Thymus (tissue), 11 donors: ENCODE measurements around the gene ZFAND5. TPM values are rescaled to one million over a fixed set of nuclear protein-coding genes. Genes with fewer than 3 reads are reported as not detected.

ENCODE experiments used
- DNase-seq, 9 donors: peaks; one replicate each; pipeline ENCODE4 v3.0.0-alpha.2; 2013; ENCODE audit warnings: low spot score in 9 of 9, low read depth in 6 of 9, missing footprints in 1 of 9
- H3K27ac ChIP-seq, 2 donors: one replicate each; pipeline ENCODE4 v1.5.1; 2013; ENCODE audit warnings: control low read depth in 1 of 2, low read depth in 1 of 2, low read length in 1 of 2, mild to moderate bottlenecking in 1 of 2, moderate library complexity in 1 of 2
- H3K27me3 ChIP-seq, 2 donors: one replicate each; pipeline ENCODE4 v1.5.1; 2013; ENCODE audit warnings: low read length in 1 of 2; ENCODE audit not compliant: control insufficient read depth in 2 of 2, insufficient read depth in 1 of 2
- H3K36me3 ChIP-seq, 2 donors: one replicate each; pipeline ENCODE4 v1.5.1; 2013; ENCODE audit warnings: low read length in 1 of 2, mild to moderate bottlenecking in 1 of 2, moderate library complexity in 1 of 2; ENCODE audit not compliant: control insufficient read depth in 2 of 2, insufficient read depth in 2 of 2
- H3K4me1 ChIP-seq, 2 donors: one replicate each; pipeline ENCODE4 v1.5.1; 2013; ENCODE audit warnings: low read length in 2 of 2; ENCODE audit not compliant: control insufficient read depth in 2 of 2, insufficient read depth in 2 of 2
- H3K4me3 ChIP-seq, 2 donors: one replicate each; pipeline ENCODE4 v1.5.1; 2013; ENCODE audit warnings: low read length in 2 of 2, control low read depth in 1 of 2, mild to moderate bottlenecking in 1 of 2
- H3K9me3 ChIP-seq, 2 donors: one replicate each; pipeline ENCODE4 v1.5.1; 2013; ENCODE audit warnings: low read length in 1 of 2, mild to moderate bottlenecking in 1 of 2; ENCODE audit not compliant: control insufficient read depth in 2 of 2, insufficient read depth in 1 of 2
- WGBS: extraction: QIAGEN DNeasy Blood & Tissue Kit; methylation state at CpG from one replicate; pipeline ENCODE4 v1.1.7; 2013; 5-methylcytosine and 5-hydroxymethylcytosine counted together
- polyA plus RNA-seq: library from polyadenylated mRNA; stranded (reverse); fragments of 200-250 nt; gene quantifications from one replicate; pipeline ENCODE4 v1.2.3, GENCODE V29; 2013
- total RNA-seq: library from RNA; stranded (reverse); fragments of 120-200 nt; gene quantifications from one replicate; pipeline ENCODE4 v1.2.4, GENCODE V29; 2013
- donor health status: healthy.

ZFAND5 gene
- total and polyA plus RNA-seq, 2 donors, result 56.2 to 210 TPM

DNA sequence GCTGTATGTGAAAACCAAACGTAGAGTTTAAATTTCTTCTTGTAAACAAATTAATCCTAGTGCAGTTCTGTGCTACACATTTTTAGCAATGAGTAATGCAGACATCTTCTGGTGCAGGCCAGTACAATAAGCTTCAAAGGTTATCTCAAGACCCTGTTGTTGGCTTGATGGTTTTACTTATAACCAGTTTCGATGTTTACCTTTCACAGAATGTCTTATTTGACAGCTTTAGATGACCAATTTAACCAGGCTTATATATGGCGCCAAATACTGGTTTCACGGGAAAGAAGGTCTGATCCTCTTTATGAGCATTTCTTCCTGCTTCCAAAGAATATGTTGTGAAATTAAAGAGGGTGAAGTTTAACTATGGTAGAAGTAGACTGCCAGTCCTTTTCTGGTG, 9.9 kb downstream of the ZFAND5 start:
- 98% methylated on average over 4 of the region's 4 CpGs for WGBS
- no peaks in the 10 kb centered on the region for H3K9me3 ChIP-seq
- no peak overlapping the region for H3K4me3 ChIP-seq
- H3K27me3 ChIP-seq, result no peaks in the 10 kb centered on the region
- no peak overlapping the region for H3K27ac ChIP-seq
- H3K36me3 ChIP-seq, result peaks cover 10 to 59% of the 10 kb centered on the region in 2 donors
- no peak for DNase-seq
- peaks cover 0 to 3% of the 10 kb centered on the region in 2 donors for H3K4me1 ChIP-seq

DNA sequence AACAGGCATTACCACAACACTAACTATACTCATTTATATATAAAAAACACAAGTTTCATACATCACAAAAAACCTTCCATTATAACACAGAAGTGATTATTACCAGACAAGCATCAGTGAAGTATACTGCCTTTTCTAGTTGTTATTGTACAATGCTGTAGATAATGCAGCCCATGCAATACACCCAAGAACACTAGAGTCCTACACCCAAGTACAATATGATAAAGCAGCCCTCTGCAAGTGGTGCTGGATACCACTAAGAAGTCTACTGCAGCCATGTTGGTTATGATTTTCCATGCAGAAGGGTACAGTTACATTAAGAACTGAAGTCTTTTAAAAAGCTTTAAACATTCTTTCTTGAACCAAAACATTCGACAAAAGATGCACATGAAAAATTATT, 10.3 kb downstream of the ZFAND5 start:
- 98% methylated on average over 1 of the region's 1 CpG for WGBS
- H3K27ac ChIP-seq, result no peak overlapping the region
- no peak for DNase-seq

DNA sequence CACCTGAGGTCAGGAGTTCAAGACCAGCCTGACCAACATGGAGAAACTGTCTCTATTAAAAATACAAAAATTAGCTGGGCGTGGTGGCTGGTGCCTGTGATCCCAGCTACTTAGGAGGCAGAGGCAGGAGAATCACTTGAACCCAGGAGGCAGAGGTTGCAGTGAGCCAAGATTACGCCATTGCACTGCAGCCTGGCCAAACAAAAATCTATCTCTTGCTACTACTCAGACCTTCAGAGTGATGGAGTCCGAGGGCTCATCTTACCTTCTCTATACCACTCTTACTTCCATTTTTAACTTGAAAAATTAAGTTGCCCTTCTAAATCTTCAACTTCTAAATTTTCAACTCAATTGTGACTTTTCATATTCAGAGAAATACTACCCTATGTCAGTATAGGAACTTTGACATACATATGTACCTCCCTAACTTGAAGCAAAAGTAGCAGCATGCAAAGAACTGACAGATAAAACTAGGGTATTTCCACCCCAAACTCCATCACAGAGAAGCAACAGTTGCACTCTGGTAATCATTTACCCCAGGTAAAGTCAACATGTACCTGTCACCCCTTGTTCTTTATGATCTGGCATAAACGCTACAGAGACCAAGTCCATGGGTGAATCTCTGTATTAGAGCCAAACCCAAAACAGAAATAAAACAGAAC, 11.4 kb downstream of the ZFAND5 start:
- no peak overlapping the region for H3K4me3 ChIP-seq
- no peaks in the 10 kb centered on the region for H3K27me3 ChIP-seq
- no peaks in the 10 kb centered on the region for H3K9me3 ChIP-seq
- peaks cover 0 to 3% of the 10 kb centered on the region in 2 donors for H3K4me1 ChIP-seq
- DNase-seq, result no peak
- H3K27ac ChIP-seq, result no peak overlapping the region
- H3K36me3 ChIP-seq, result peaks cover 10 to 45% of the 10 kb centered on the region in 2 donors
- WGBS, result 99% methylated on average over 4 of the region's 4 CpGs

More for the DNA sequence above, 10.3 kb downstream of the ZFAND5 start:
- Histone ChIP-seq H3K9me3 (no peaks in the 10 kb centered on the region), H3K4me1 (peaks cover 0 to 3% of the 10 kb centered on the region in 2 donors), H3K27me3 (no peaks in the 10 kb centered on the region), H3K4me3 (no peak overlapping the region), H3K36me3 (peaks cover 10 to 55% of the 10 kb centered on the region in 2 donors)

DNA sequence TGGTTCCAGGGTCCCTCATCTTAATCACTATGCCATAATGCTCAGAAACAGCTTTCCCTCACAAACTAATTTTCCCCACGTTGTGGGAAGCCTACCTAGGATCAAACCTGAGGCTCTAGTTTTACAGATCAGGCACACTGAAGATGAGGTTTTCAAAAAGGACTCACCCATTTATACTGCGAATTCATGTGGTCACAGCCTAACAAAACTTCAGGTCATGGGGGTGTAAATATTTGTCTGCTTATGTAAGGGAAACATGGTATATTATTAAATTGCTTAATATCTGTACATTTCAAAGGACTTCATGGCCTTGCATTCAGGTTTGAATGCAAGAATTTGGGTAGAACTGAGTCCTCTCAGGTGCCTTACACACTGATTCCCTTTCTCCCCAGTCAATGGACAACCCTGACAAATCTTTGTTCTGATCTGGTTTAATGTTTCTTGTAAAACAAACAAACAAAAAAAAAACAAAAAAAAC, 12.1 kb downstream of the ZFAND5 start:
- no peak overlapping the region for H3K4me3 ChIP-seq
- H3K27ac ChIP-seq, result no peak overlapping the region
- H3K4me1 ChIP-seq, result peaks cover 0 to 3% of the 10 kb centered on the region in 2 donors
- 92% methylated on average over 2 of the region's 2 CpGs for WGBS
- H3K27me3 ChIP-seq, result no peaks in the 10 kb centered on the region
- no peak for DNase-seq
- H3K36me3 ChIP-seq, result peaks cover 10 to 38% of the 10 kb centered on the region in 2 donors
- no peaks in the 10 kb centered on the region for H3K9me3 ChIP-seq

DNA sequence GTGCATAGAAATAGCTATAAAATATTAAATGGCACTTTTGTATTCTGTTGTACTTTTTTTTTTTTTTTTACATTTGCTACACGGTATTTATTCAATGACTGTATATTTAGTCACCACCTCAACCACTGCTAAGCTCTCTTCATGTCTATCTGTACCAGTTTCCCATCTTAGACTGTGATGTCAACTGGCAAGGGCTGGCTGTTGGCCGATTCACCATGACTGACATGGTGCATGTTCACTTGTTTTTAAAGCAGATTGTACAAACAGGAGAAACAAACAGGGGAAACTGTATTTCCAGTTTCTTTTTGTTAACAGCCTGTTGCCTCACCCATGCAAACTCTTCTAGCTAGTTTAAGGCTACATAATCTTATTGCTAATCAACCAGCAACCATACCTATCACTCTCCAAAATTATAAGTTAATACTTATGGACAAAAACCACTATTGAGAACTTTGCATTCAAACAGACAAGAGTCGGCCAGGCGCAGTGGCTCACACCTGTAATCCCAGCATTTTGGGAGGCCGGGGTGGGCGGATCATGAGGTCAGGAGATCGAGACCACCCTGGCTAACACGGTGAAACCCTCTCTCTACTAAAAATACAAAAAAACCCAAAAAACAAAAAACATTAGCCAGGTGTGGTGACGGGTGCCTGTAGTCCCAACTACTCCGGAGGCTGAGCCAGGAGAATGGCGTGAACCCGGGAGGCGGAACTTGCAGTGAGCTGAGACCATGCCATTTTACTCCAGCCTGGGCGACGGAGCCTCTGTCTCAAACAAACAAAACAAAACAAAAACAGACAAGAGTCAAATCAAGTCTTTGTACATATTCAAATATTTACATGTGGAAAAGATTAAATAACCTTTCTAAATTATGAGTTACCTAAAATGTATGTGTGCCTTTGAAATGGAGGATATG, 13.2 kb downstream of the ZFAND5 start:
- H3K4me1 ChIP-seq, result peaks cover 0 to 3% of the 10 kb centered on the region in 2 donors
- peaks cover 10 to 33% of the 10 kb centered on the region in 2 donors for H3K36me3 ChIP-seq
- no peaks in the 10 kb centered on the region for H3K9me3 ChIP-seq
- no peak overlapping the region for H3K27ac ChIP-seq
- no peak overlapping the region for H3K4me3 ChIP-seq
- whole genome bisulfite sequencing, result 98% methylated on average over 15 of the region's 15 CpGs
- no peaks in the 10 kb centered on the region for H3K27me3 ChIP-seq
- DNase-seq, result no peak

DNA sequence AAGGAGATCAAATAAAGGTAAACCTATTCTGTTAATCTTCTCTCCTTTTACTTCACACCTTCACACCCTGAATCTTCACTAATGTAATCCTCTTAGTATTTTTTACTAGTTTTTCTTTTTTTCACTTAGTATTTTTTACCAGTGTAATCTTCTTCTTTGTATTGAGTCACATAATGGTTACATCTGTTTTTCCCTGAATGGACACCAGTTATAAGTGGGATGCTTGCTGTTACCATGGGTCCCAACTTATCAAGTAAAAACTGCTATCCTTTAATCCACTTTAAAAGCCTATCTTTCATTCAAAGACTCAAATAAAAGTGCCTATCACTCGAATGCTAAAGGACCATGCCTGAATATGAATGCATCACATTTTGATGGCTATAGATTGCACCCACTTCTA, 15.1 kb downstream of the ZFAND5 start:
- Histone ChIP-seq H3K27me3 (no peaks in the 10 kb centered on the region), H3K27ac (no peak overlapping the region), H3K4me3 (no peak overlapping the region), H3K36me3 (peaks cover 6 to 14% of the 10 kb centered on the region in 2 donors), H3K4me1 (no peaks in the 10 kb centered on the region), H3K9me3 (no peaks in the 10 kb centered on the region)
- WGBS, result 89% methylated on average over 1 of the region's 1 CpG
- no peak for DNase-seq

DNA sequence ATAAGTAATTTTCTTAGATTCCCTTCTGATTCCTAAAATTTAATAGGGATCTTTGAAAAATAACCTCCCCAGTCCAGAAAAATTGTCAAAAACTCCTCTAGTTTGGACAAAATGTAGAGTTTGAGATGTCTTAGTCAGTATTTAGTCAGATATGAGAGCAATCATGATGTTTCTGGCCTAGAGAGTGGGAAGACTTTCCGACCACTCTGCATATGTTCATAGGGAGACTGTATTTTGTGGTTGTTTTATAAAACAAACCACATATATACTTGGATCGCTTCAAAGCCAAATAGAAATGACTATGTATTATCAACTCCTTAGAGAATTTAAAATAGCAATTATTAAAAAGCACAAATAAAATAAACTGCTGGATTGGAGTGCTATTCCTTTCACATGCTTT, 15.8 kb downstream of the ZFAND5 start:
- Histone ChIP-seq H3K27ac (no peak overlapping the region), H3K4me3 (no peak overlapping the region), H3K36me3 (peaks cover 6 to 8% of the 10 kb centered on the region in 2 donors), H3K4me1 (no peaks in the 10 kb centered on the region), H3K9me3 (no peaks in the 10 kb centered on the region), H3K27me3 (no peaks in the 10 kb centered on the region)
- WGBS, result 85% methylated on average over 2 of the region's 2 CpGs
- DNase-seq, result no peak

DNA sequence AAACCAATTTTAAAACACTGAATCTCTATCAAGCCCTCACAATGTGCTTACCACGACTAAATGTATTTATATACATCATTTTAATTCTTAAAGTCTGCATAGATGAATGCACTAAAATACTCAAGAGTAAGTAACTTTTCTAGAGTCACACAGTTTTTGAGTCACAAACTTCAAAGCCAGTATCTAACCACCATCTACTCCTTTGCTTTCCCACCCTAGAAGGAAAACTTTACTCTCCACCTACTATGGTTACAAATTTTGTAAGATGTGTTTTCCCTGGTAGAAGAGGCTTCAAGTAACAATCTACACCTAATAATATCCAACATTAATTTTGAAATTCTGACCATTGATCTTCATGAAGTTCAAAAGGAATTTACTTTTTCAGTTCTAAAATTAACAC, 18.7 kb downstream of the ZFAND5 start:
- H3K27me3 ChIP-seq, result no peaks in the 10 kb centered on the region
- no peak overlapping the region for H3K4me3 ChIP-seq
- WGBS, result 94% methylated on average over 1 of the region's 1 CpG
- H3K4me1 ChIP-seq, result no peaks in the 10 kb centered on the region
- no peak overlapping the region for H3K27ac ChIP-seq
- H3K36me3 ChIP-seq, result no peaks in the 10 kb centered on the region
- DNase-seq, result no peak
- no peaks in the 10 kb centered on the region for H3K9me3 ChIP-seq

DNA sequence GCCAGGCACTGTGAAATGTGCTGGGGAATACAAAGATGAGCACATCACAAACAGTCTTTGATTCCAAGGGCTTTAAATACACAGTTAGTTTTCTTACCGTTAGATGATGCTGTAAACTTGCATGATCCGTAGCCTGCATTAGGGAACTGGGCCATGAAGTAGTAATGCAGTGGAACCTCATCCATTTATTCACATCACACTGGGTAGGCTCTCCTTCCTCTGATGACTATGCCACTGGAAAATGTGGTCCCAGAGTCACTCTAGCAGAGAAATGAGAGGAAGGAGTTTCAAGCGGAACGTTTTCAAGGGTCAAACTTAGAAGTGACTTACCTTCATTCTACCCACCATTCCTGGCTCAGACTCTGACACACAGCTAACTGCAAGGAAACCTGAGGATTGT, 26.4 kb downstream of the ZFAND5 start:
- Histone ChIP-seq H3K36me3 (no peaks in the 10 kb centered on the region), H3K4me3 (no peak overlapping the region), H3K9me3 (no peaks in the 10 kb centered on the region), H3K4me1 (no peaks in the 10 kb centered on the region), H3K27me3 (no peaks in the 10 kb centered on the region), H3K27ac (no peak overlapping the region)
- no peak for DNase-seq
- WGBS, result 98% methylated on average over 4 of the region's 4 CpGs
